ENCODE data around the gene LCN15. TPM values are rescaled to one million over a fixed set of nuclear protein-coding genes. Genes with fewer than 3 reads are reported as not detected.
A peak's percentile ranks its signal among the peaks of the same experiment; 100 is the strongest.

The LCN15 gene
- 0.35 TPM for polyA plus RNA-seq (2013, experiment 1 of 2)
- 1.0 TPM for polyA plus RNA-seq (2013, experiment 2 of 2)

- Histone ChIP-seq H3K9me3 (ENCODE audit: insufficient read depth, low read depth, low read length) (no peaks in the 10 kb centered on the region), H3K9ac (ENCODE audit: low read depth, low read length) (no peak within 1 kb of the TSS), H3K27me3 (ENCODE audit: insufficient read depth, low read length) (no peaks in the 10 kb centered on the region), H3K4me3 (ENCODE audit: low read length) (peak within 1 kb of the TSS; percentile 39; the same call in 1 of the 2 replicates), H3K36me3 (ENCODE audit: insufficient read depth, low read length) (no peaks in the 10 kb centered on the region), H3K27ac (ENCODE audit: low read depth, low read length) (no peak within 1 kb of the TSS), H3K4me1 (ENCODE audit: insufficient read depth, low read length) (0 out of 2 replicates have a peak, but pooled peaks cover 5% of the 10 kb centered on the region)
- WGBS = 80% methylated on average over 14 of the region's 14 CpGs
Observed at GRCh38 chr9:136764301-136764891, at the start of gene LCN15. LCN15 (minus strand) TSS chr9:136764518; CDS start chr9:136764488, 30 bp downstream.

DNA sequence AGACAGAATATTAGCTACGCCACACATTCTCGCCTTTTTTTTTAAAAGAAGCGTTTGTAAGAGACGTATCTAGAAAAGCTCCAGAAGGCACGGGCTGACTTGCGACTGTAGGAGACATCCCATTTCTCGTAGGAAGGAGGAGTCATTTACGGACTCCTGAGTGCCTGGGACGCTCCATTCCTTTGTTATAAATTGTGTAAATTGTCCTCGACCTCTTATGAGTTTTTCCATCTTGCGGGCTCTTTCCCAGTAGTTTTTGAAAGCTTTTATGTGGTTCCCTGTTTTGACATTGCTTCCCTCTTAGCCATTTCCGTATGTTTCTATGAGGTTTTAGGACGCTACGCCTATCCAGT, 44.5 kb upstream of the LCN15 start:
- Histone ChIP-seq H3K4me3 (ENCODE audit: low read length) (peak overlapping the region; percentile 98), H3K27ac (ENCODE audit: low read depth, low read length) (peak overlapping the region; percentile 55), H3K36me3 (ENCODE audit: insufficient read depth, low read length) (peaks cover 33% of the 10 kb centered on the region), H3K27me3 (ENCODE audit: insufficient read depth, low read length) (no peaks in the 10 kb centered on the region), H3K9me3 (ENCODE audit: insufficient read depth, low read depth, low read length) (no peaks in the 10 kb centered on the region), H3K4me1 (ENCODE audit: insufficient read depth, low read length) (peaks cover 16% of the 10 kb centered on the region), H3K9ac (ENCODE audit: low read depth, low read length) (peak overlapping the region; percentile 97)
- WGBS = 9% methylated on average over 13 of the region's 14 CpGs

- Histone ChIP-seq H3K4me1 (ENCODE audit: insufficient read depth, low read length) (peaks cover 16% of the 10 kb centered on the region), H3K27me3 (ENCODE audit: insufficient read depth, low read length) (no peaks in the 10 kb centered on the region), H3K36me3 (ENCODE audit: insufficient read depth, low read length) (peaks cover 30% of the 10 kb centered on the region), H3K9ac (ENCODE audit: low read depth, low read length) (peak overlapping the region; percentile 97), H3K27ac (ENCODE audit: low read depth, low read length) (peak overlapping the region; percentile 83), H3K9me3 (ENCODE audit: insufficient read depth, low read depth, low read length) (no peaks in the 10 kb centered on the region), H3K4me3 (ENCODE audit: low read length) (peak overlapping the region; percentile 98)
- WGBS = under 1% methylated on average over 93 of the region's 93 CpGs
Observed at GRCh38 chr9:136808075-136808805, 43.9 kb upstream of the LCN15 start.

DNA sequence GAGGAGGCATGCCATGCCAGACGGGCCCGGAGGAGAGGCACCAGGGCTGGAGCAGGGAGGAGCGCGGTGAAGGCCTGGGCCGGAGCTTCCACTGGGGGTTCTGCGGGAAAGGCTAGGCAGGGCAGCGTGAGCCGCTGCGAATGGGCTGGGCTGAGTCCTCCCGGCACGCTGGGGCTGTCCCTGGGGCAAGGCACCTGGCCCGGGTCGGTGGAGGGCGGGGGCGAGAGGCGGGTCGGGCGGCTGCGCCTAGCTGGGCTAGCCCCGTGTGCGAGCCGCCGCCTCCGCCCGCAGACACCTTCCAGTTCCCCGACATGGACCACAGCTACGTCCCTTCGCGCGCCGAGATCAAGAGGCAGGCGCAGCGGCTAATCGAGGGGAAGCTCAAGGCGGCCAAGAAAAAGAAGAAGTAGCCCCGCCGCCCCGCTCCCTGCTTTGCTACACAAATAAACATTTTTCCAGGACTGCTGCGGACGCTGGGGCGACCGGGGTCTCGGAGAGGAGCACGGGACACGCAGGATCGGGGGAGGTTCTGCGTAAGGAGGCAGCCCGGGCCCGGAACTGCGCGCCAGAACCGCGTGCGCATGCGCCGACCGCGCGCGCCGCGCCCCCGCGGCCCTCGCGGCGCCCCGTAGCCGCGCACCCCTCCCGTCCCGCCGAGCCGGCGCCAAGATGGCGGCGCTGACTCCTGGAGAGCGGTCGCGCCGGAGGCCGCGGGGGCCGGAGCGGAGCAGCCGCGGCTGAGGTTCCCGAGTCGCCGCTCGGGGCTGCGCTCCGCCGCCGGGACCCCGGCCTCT, 43.2 kb upstream of the LCN15 start, which contains the start of gene RABL6:
TSS of gene RABL6 (plus strand) at position 668 of the 794 bp plus-strand sequence. CDS start 249 bp downstream, outside the sequence.
- H3K9me3 ChIP-seq (ENCODE audit: insufficient read depth, low read depth, low read length) = no peaks in the 10 kb centered on the region

GRCh38 chr9:136806631-136807201, 42.4 kb upstream of the LCN15 start:
- Histone ChIP-seq H3K4me1 (ENCODE audit: insufficient read depth, low read length) (peaks cover 16% of the 10 kb centered on the region), H3K9ac (ENCODE audit: low read depth, low read length) (peak overlapping the region; percentile 97), H3K27me3 (ENCODE audit: insufficient read depth, low read length) (peaks cover 4% of the 10 kb centered on the region), H3K4me3 (ENCODE audit: low read length) (peak overlapping the region; percentile 98), H3K27ac (ENCODE audit: low read depth, low read length) (no peak overlapping the region; the same call in 1 of the 2 replicates), H3K9me3 (ENCODE audit: insufficient read depth, low read depth, low read length) (no peaks in the 10 kb centered on the region), H3K36me3 (ENCODE audit: insufficient read depth, low read length) (peaks cover 20% of the 10 kb centered on the region)
- 83% methylated on average over 25 of the region's 25 CpGs for WGBS

More for the DNA sequence above, 43.2 kb upstream of the LCN15 start, which contains the start of gene RABL6:
- Histone ChIP-seq H3K27ac (ENCODE audit: low read depth, low read length) (peak within 1 kb of the TSS; percentile 83), H3K9ac (ENCODE audit: low read depth, low read length) (peak within 1 kb of the TSS; percentile 97), H3K36me3 (ENCODE audit: insufficient read depth, low read length) (peaks cover 22% of the 10 kb centered on the region), H3K27me3 (ENCODE audit: insufficient read depth, low read length) (no peaks in the 10 kb centered on the region), H3K4me3 (ENCODE audit: low read length) (peak within 1 kb of the TSS; percentile 98), H3K4me1 (ENCODE audit: insufficient read depth, low read length) (peaks cover 16% of the 10 kb centered on the region)
- WGBS = under 1% methylated on average over 96 of the region's 96 CpGs

GRCh38 chr9:136806067-136806466, 41.7 kb upstream of the LCN15 start:
- H3K27ac ChIP-seq (ENCODE audit: low read depth, low read length) = no peak overlapping the region
- peaks cover 4% of the 10 kb centered on the region for H3K27me3 ChIP-seq (ENCODE audit: insufficient read depth, low read length)
- H3K4me1 ChIP-seq (ENCODE audit: insufficient read depth, low read length) = peaks cover 16% of the 10 kb centered on the region
- no peak overlapping the region for H3K9ac ChIP-seq (ENCODE audit: low read depth, low read length)
- H3K4me3 ChIP-seq (ENCODE audit: low read length) = no peak overlapping the region
- WGBS = 96% methylated on average over 10 of the region's 10 CpGs
- H3K36me3 ChIP-seq (ENCODE audit: insufficient read depth, low read length) = peaks cover 18% of the 10 kb centered on the region
- no peaks in the 10 kb centered on the region for H3K9me3 ChIP-seq (ENCODE audit: insufficient read depth, low read depth, low read length)

GRCh38 chr9:136805207-136805740, 41.0 kb upstream of the LCN15 start:
- peaks cover 15% of the 10 kb centered on the region for H3K4me1 ChIP-seq (ENCODE audit: insufficient read depth, low read length)
- 90% methylated on average over 12 of the region's 12 CpGs for WGBS
- H3K27me3 ChIP-seq (ENCODE audit: insufficient read depth, low read length) = peaks cover 4% of the 10 kb centered on the region
- H3K36me3 ChIP-seq (ENCODE audit: insufficient read depth, low read length) = peaks cover 12% of the 10 kb centered on the region
- H3K9ac ChIP-seq (ENCODE audit: low read depth, low read length) = no peak overlapping the region
- H3K4me3 ChIP-seq (ENCODE audit: low read length) = no peak overlapping the region
- no peaks in the 10 kb centered on the region for H3K9me3 ChIP-seq (ENCODE audit: insufficient read depth, low read depth, low read length)
- no peak overlapping the region for H3K27ac ChIP-seq (ENCODE audit: low read depth, low read length)

- peaks cover 7% of the 10 kb centered on the region for H3K27me3 ChIP-seq (ENCODE audit: insufficient read depth, low read length)
- 92% methylated on average over 20 of the region's 20 CpGs for WGBS
- no peak overlapping the region for H3K9ac ChIP-seq (ENCODE audit: low read depth, low read length)
- peaks cover 9% of the 10 kb centered on the region for H3K4me1 ChIP-seq (ENCODE audit: insufficient read depth, low read length)
- no peaks in the 10 kb centered on the region for H3K9me3 ChIP-seq (ENCODE audit: insufficient read depth, low read depth, low read length)
- no peak overlapping the region for H3K4me3 ChIP-seq (ENCODE audit: low read length)
- H3K27ac ChIP-seq (ENCODE audit: low read depth, low read length) = no peak overlapping the region
- peaks cover 6% of the 10 kb centered on the region for H3K36me3 ChIP-seq (ENCODE audit: insufficient read depth, low read length)
Observed at GRCh38 chr9:136804509-136805206, 40.3 kb upstream of the LCN15 start.

- no peak overlapping the region for H3K9ac ChIP-seq (ENCODE audit: low read depth, low read length)
- no peak overlapping the region for H3K27ac ChIP-seq (ENCODE audit: low read depth, low read length)
- H3K9me3 ChIP-seq (ENCODE audit: insufficient read depth, low read depth, low read length) = no peaks in the 10 kb centered on the region
- no peak overlapping the region for H3K4me3 ChIP-seq (ENCODE audit: low read length)
- H3K4me1 ChIP-seq (ENCODE audit: insufficient read depth, low read length) = peaks cover 7% of the 10 kb centered on the region; the same call in 1 of the 2 replicates
- WGBS = 94% methylated on average over 22 of the region's 22 CpGs
- H3K27me3 ChIP-seq (ENCODE audit: insufficient read depth, low read length) = peaks cover 15% of the 10 kb centered on the region
- 0 out of 2 replicates have a peak, but pooled peaks cover 3% of the 10 kb centered on the region for H3K36me3 ChIP-seq (ENCODE audit: insufficient read depth, low read length)
Observed at GRCh38 chr9:136803551-136804508, 39.5 kb upstream of the LCN15 start.
